T-cell (primary cell): ENCODE results near the gene PCDHGC4. TPM values are rescaled to one million over a fixed set of nuclear protein-coding genes. Genes with fewer than 3 reads are reported as not detected.
A peak's percentile ranks its signal among the peaks of the same experiment; 100 is the strongest.

Experiments
- ATAC-seq, 4 experiments: fragments of 200-7000 bp in 3 of 4; fragments of 150-1000 bp in 1 of 4; cut with Tn5 transposase; replicated peaks in 1 of 4; 1 replicate in 3 of 4; 2 replicates in 1 of 4; pipeline ENCODE4 v1.10.0; 2021; ENCODE audit warnings: moderate library complexity in 3 of 4, mild to moderate bottlenecking in 2 of 4, moderate number of reproducible peaks in 1 of 4
- CTCF ChIA-PET, 2 donors: fragments of 300-600 bp; sonication (Branson Sonifier 250); formaldehyde crosslinking; loops; one replicate each; lab custom pipeline; 2022; ENCODE audit warnings: antibody characterized with exemption in 2 of 2; lab: Charles Lee
- POLR2A ChIA-PET, 2 donors: fragments of 300-600 bp; sonication (Branson Sonifier 250); formaldehyde crosslinking; loops; one replicate each; lab custom pipeline; 2022; ENCODE audit warnings: antibody characterized with exemption in 2 of 2; lab: Charles Lee
- DNase-seq, 35 experiments: peaks; one replicate each; pipeline versions ENCODE4 v3.0.0 to v3.0.0-alpha.2; 2013 to 2023
- H3K27ac ChIP-seq: one replicate; pipeline ENCODE4 v1.5.1; 2013; ENCODE audit warnings: low read length
- H3K27me3 ChIP-seq, 2 experiments: replicated peaks in 1 of 2; 1 replicate in 1 of 2; 2 replicates in 1 of 2; pipeline versions ENCODE4 v1.6.1 to v1.7.0; 2013; ENCODE audit warnings: low read length in 1 of 2, mixed read lengths in 1 of 2; ENCODE audit not compliant: control insufficient read depth in 2 of 2, insufficient read depth in 2 of 2; ENCODE audit errors: extremely low read depth in 1 of 2
- H3K36me3 ChIP-seq, 2 donors: 1 replicate in 1 of 2; 2 replicates in 1 of 2; pipeline versions ENCODE4 v1.6.1 to v1.7.0; 2013; ENCODE audit warnings: low read length in 1 of 2; ENCODE audit not compliant: control insufficient read depth in 2 of 2, insufficient read depth in 1 of 2; ENCODE audit errors: extremely low read depth in 1 of 2
- H3K4me1 ChIP-seq, 2 experiments: 1 replicate in 1 of 2; 2 replicates in 1 of 2; pipeline versions ENCODE4 v1.6.1 to v1.7.0; 2013; ENCODE audit warnings: low read length in 2 of 2, mixed read lengths in 1 of 2; ENCODE audit not compliant: insufficient read depth in 2 of 2, control insufficient read depth in 1 of 2; ENCODE audit errors: extremely low read depth in 1 of 2
- H3K4me3 ChIP-seq, 2 donors: 1 replicate in 1 of 2; 2 replicates in 1 of 2; pipeline versions ENCODE4 v1.5.1 to v1.7.0; 2013; ENCODE audit warnings: mild to moderate bottlenecking in 2 of 2, low read length in 1 of 2, moderate library complexity in 1 of 2; ENCODE audit not compliant: control insufficient read depth in 1 of 2; ENCODE audit errors: extremely low read depth in 1 of 2
- H3K9me3 ChIP-seq: 2 replicates; pipeline ENCODE4 v1.7.0; 2013
- H3K27ac Mint-ChIP-seq, 2 donors: one replicate each; pipeline ENCODE4 v1.8.0; 2020 to 2021; ENCODE audit warnings: mild to moderate bottlenecking in 2 of 2, mixed read lengths in 2 of 2
- H3K27me3 Mint-ChIP-seq, 2 donors: one replicate each; pipeline ENCODE4 v1.8.0; 2021 to 2022; ENCODE audit warnings: mixed read lengths in 2 of 2
- H3K36me3 Mint-ChIP-seq: one replicate; pipeline ENCODE4 v1.8.0; 2021; ENCODE audit warnings: mixed read lengths
- H3K4me1 Mint-ChIP-seq, 3 donors: one replicate each; pipeline ENCODE4 v1.8.0; 2020 to 2022; ENCODE audit warnings: mixed read lengths in 3 of 3, mild to moderate bottlenecking in 1 of 3
- H3K4me3 Mint-ChIP-seq, 3 donors: one replicate each; pipeline ENCODE4 v1.8.0; 2020 to 2022; ENCODE audit warnings: mild to moderate bottlenecking in 3 of 3, mixed read lengths in 3 of 3, moderate library complexity in 3 of 3
- H3K9me3 Mint-ChIP-seq, 3 donors: one replicate each; pipeline ENCODE4 v1.8.0; 2020 to 2022; ENCODE audit warnings: mixed read lengths in 3 of 3
- WGBS: methylation state at CpG from one replicate; pipeline ENCODE4 v1.1.5; 2013; ENCODE audit warnings: missing lambda C conversion rate; ENCODE audit not compliant: insufficient coverage; 5-methylcytosine and 5-hydroxymethylcytosine counted together
- total RNA-seq, 35 experiments: library from RNA in 6 of 35; stranded (reverse) in 6 of 35; fragments of 120-200 nt in 1 of 35; gene quantifications; one replicate each; pipeline versions ENCODE4 v1.2.1 to v1.2.4 and lab custom pipeline; 2013 to 2026

PCDHGC4 gene
- total RNA-seq, 5 donors from 2014 or later (not counting 1 experiment from before 2014, with no cell fraction given): 0.18 to 0.51 TPM; not detected in 3

DNA sequence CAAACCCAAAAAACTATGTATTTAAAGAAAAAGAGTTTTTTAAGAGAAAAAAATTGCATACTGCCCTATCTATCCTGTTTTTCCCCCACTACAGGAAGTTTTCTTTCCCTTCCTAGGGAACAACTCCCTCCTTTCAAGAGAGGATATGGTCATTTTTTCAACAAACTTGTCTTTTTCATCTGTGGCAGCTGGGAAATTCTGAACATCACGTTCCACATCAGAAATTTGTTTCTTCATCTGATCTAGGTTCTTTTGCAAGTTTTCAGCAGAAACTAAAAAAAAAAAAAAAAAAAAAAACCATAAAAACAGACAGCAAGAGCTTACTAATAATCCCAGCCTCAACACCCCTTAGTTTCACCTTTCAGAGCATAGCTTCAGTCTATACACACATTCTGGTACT is 42.6 kb downstream of the PCDHGC4 start:
- H3K27ac ChIP-seq: no peak overlapping the region
- WGBS: 60% methylated on average over 1 of the region's 1 CpG
- no peaks in the 10 kb centered on the region for H3K27me3 Mint-ChIP-seq
- H3K4me3 Mint-ChIP-seq: no peak overlapping the region
- no peak overlapping the region for H3K4me3 ChIP-seq
- H3K27ac Mint-ChIP-seq: peak overlapping the region; percentile 30 to 32
- POLR2A ChIA-PET: interaction anchor here (0.5 to 0.7 kb wide), 3 partner anchors 111 to 297 kb away, joined by 3 to 13 read pairs (median 4); no protein-coding TSS in a partner anchor
- no peaks in the 10 kb centered on the region for H3K9me3 Mint-ChIP-seq
- H3K4me1 ChIP-seq: no peaks in the 10 kb centered on the region
- peaks cover 16 to 99% of the 10 kb centered on the region in 2 donors for H3K36me3 ChIP-seq
- DNase-seq: no peak
- H3K27me3 ChIP-seq: no peaks in the 10 kb centered on the region
- no peak for ATAC-seq
- peaks cover 16 to 25% (median 24%) of the 10 kb centered on the region in 3 donors for H3K4me1 Mint-ChIP-seq
- CTCF ChIA-PET: interaction anchor here (0.6 to 1.6 kb wide), 4 partner anchors 37 to 207 kb away, joined by 4 to 6 read pairs (median 4); partner anchors contain the start of gene TAF7 (in 1 of the 2)
- H3K36me3 Mint-ChIP-seq: peaks cover 35% of the 10 kb centered on the region
- H3K9me3 ChIP-seq: no peaks in the 10 kb centered on the region

DNA sequence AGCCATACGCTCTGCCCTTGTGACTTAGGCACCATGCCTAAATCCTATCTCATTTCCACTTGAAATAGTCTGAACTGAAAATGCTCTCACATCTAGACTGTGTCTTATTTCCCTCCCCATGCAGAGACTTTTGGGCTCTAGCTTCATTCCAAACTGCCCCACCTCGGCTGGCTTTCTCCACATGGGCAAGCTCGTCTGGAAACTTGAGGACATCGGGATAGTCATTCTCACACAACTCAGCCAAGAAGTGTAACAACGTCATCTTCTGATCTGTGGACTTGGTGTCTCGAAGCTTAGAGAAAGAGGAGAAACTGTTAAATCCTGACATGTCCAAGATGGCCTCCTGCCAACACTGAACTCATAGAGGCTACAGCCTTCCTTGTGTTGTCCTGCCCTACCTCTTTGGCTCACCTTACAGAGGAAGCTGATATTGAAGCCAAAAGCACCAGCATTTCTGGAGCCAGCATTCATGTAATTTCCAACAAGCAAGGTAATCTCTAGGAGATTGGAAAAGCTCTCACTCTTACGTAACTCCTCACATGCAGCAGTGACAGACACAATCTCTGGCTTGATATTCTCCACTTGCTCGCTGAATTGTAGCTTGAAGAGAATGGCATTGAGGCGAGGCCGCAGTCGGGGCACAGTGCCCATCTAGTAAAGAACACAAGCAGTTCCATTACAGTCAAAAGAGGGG is 43.6 kb downstream of the PCDHGC4 start:
- peaks cover 34% of the 10 kb centered on the region for H3K36me3 Mint-ChIP-seq
- peaks cover 16 to 18% (median 18%) of the 10 kb centered on the region in 3 donors for H3K4me1 Mint-ChIP-seq
- ChIA-PET POLR2A (interaction anchor here (0.5 to 0.6 kb wide), 2 partner anchors 13 to 14 kb away, joined by 3 read pairs; no protein-coding TSS in a partner anchor), CTCF (interaction anchor here (0.6 to 1.6 kb wide), 4 partner anchors 18 to 208 kb away, joined by 4 to 5 read pairs (median 4); partner anchors contain the start of gene TAF7 (in 1 of the 2))
- 100% methylated on average over 5 of the region's 11 CpGs for WGBS
- Histone ChIP-seq H3K4me1 (no peaks in the 10 kb centered on the region), H3K27ac (no peak overlapping the region), H3K4me3 (no peak overlapping the region), H3K27me3 (no peaks in the 10 kb centered on the region), H3K36me3 (peaks cover 16 to 98% of the 10 kb centered on the region in 2 donors), H3K9me3 (no peaks in the 10 kb centered on the region)
- DNase-seq (no peak), ATAC-seq (no peak)
- no peaks in the 10 kb centered on the region for H3K9me3 Mint-ChIP-seq
- H3K27ac Mint-ChIP-seq: peak overlapping the region in 1 of 2 donors; percentile 18
- no peaks in the 10 kb centered on the region for H3K27me3 Mint-ChIP-seq
- H3K4me3 Mint-ChIP-seq: no peak overlapping the region

DNA sequence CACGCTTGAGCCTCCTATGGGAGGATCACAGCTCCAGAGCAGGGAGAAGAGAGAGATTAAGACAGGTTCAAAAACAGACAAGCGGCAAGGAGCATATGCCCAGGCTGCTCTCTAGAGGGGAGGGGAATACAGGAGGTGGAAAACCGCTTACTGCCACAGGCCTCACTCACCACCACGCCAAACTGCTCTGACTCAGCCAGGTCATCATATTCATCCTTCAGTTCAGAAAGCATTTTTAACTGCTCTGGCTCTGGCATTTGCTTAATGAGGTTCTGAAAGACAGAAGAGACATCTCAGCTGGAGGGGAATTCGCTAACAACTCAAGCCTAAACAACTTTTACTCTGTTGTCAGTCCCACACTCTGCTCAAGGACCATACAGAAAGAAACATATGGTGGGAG is 44.2 kb downstream of the PCDHGC4 start:
- Histone ChIP-seq H3K4me3 (no peak overlapping the region), H3K27me3 (no peaks in the 10 kb centered on the region), H3K36me3 (peaks cover 17 to 98% of the 10 kb centered on the region in 2 donors), H3K4me1 (no peaks in the 10 kb centered on the region), H3K9me3 (no peaks in the 10 kb centered on the region), H3K27ac (no peak overlapping the region)
- WGBS: 100% methylated on average over 1 of the region's 5 CpGs
- Mint-ChIP-seq H3K27me3 (no peaks in the 10 kb centered on the region), H3K36me3 (peaks cover 33% of the 10 kb centered on the region), H3K9me3 (no peaks in the 10 kb centered on the region), H3K27ac (no peak overlapping the region), H3K4me1 (peaks cover 16 to 19% (median 18%) of the 10 kb centered on the region in 3 donors), H3K4me3 (no peak overlapping the region)
- CTCF ChIA-PET: interaction anchor here in 1 of 2 donors (1.6 kb wide), 1 partner anchor 35 kb away, joined by 5 read pairs; no protein-coding TSS in a partner anchor
- POLR2A ChIA-PET: interaction anchor here in 1 of 2 donors (0.6 kb wide), 1 partner anchor 13 kb away, joined by 3 read pairs; no protein-coding TSS in a partner anchor
- DNase-seq: no peak
- no peak for ATAC-seq

DNA sequence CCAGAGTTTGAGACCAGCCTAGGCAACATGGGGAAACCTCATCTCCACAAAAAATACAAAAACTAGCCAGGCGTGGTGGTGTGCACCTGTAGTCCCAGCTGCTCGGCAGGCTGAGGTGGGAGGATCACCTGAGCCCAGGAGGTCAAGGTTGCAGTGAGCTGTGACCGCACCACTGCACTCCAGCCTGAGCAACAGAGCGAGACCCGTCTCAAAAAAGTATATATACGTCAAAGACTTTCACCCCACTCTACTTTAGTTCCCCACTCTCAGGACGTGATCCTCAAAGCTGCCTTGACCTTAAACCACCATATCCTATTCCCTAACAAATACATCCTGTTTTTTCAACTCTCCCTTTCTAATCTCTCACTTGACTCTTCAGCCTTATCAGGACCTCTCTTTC is 45.0 kb downstream of the PCDHGC4 start:
- H3K27ac ChIP-seq: no peak overlapping the region
- H3K27ac Mint-ChIP-seq: no peak overlapping the region

DNA sequence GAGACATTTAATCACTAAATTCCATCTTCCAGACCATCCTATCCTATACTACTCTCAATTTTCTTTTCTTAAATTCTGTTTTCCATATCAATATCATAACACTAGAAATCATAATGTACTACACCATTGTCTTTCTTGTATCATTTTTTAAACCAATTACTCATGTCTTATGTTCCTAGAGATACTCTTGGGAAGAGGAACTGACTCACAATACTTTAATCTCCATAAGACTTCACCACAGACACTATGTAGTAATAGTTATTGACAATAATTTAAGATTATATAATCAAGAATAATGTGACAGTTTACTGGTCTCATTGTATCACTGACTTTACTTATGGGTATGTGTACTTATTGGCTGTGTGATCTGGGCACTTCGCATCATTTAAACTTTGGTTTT is 47.9 kb downstream of the PCDHGC4 start:
- CTCF ChIA-PET: interaction anchor here in 1 of 2 donors (2.8 kb wide), 1 partner anchor 9 kb away, joined by 10 read pairs; no protein-coding TSS in a partner anchor
- Mint-ChIP-seq H3K27ac (no peak overlapping the region), H3K4me1 (peaks cover 8 to 13% (median 12%) of the 10 kb centered on the region in 3 donors), H3K9me3 (no peaks in the 10 kb centered on the region), H3K36me3 (peaks cover 24% of the 10 kb centered on the region), H3K27me3 (no peaks in the 10 kb centered on the region), H3K4me3 (no peak overlapping the region)
- no peaks in the 10 kb centered on the region for H3K27me3 ChIP-seq
- ATAC-seq (no peak), DNase-seq (no peak)
- no peaks in the 10 kb centered on the region for H3K4me1 ChIP-seq
- H3K9me3 ChIP-seq: no peaks in the 10 kb centered on the region
- no peak overlapping the region for H3K4me3 ChIP-seq
- POLR2A ChIA-PET: no interaction called here
- WGBS: no CpG with 5 or more reads among the region's 1 CpG
- H3K36me3 ChIP-seq: peaks cover 10 to 72% of the 10 kb centered on the region in 2 donors
- H3K27ac ChIP-seq: no peak overlapping the region

More for the DNA sequence above, 45.0 kb downstream of the PCDHGC4 start:
- H3K9me3 Mint-ChIP-seq: no peaks in the 10 kb centered on the region
- H3K4me1 Mint-ChIP-seq: peaks cover 11 to 15% (median 13%) of the 10 kb centered on the region in 3 donors
- POLR2A ChIA-PET: no interaction called here
- Histone ChIP-seq H3K4me1 (no peaks in the 10 kb centered on the region), H3K4me3 (no peak overlapping the region), H3K36me3 (peaks cover 10 to 97% of the 10 kb centered on the region in 2 donors), H3K27me3 (no peaks in the 10 kb centered on the region), H3K9me3 (no peaks in the 10 kb centered on the region)
- H3K27me3 Mint-ChIP-seq: no peaks in the 10 kb centered on the region
- WGBS: 97% methylated on average over 7 of the region's 7 CpGs
- H3K36me3 Mint-ChIP-seq: peaks cover 33% of the 10 kb centered on the region
- ATAC-seq (no peak), DNase-seq (no peak)
- no peak overlapping the region for H3K4me3 Mint-ChIP-seq
- CTCF ChIA-PET: no interaction called here

DNA sequence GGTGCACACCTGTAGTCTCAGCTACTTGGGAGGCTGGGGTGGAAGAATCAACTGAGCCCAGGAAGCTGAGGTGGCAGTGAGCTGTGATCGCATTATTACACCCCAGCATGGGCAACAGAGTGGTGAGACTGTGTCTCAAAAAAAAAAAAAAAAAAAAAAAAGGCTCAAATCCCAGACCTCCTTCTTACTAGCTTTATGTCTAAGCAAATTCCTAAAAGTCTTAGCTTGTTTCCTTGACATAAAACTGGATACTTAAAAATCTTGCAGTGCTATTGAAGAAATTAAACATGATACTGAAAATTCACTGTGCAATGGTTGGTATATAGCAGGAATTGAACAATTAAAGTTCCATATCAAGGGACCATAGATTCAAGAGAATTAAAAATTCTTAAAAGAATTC is 49.1 kb downstream of the PCDHGC4 start:
- ATAC-seq (no peak), DNase-seq (no peak)
- Histone ChIP-seq H3K36me3 (peaks cover 10 to 64% of the 10 kb centered on the region in 2 donors), H3K4me1 (no peaks in the 10 kb centered on the region), H3K27me3 (no peaks in the 10 kb centered on the region), H3K4me3 (no peak overlapping the region), H3K27ac (no peak overlapping the region), H3K9me3 (no peaks in the 10 kb centered on the region)
- WGBS: no CpG with 5 or more reads among the region's 1 CpG
- H3K27ac Mint-ChIP-seq: peak overlapping the region in 1 of 2 donors; percentile 63
- ChIA-PET POLR2A (no interaction called here), CTCF (interaction anchor here (0.7 to 2.8 kb wide), 4 partner anchors 10 to 203 kb away, joined by 3 to 10 read pairs (median 6); partner anchors contain the start of gene PCDHGA1 (in 1 of the 2))
- no peaks in the 10 kb centered on the region for H3K9me3 Mint-ChIP-seq
- no peak overlapping the region for H3K4me3 Mint-ChIP-seq
- peaks cover 8 to 13% (median 12%) of the 10 kb centered on the region in 3 donors for H3K4me1 Mint-ChIP-seq
- no peaks in the 10 kb centered on the region for H3K27me3 Mint-ChIP-seq
- H3K36me3 Mint-ChIP-seq: peaks cover 24% of the 10 kb centered on the region
